GM19324 (cell line): ENCODE results near the gene IAPP.
"Not testable (repeated sequence)": the region's sequence is repeated elsewhere in the genome, so short reads cannot be mapped to it uniquely, and the experiment has no call there.

Source experiments
- ATAC-seq: cut with Tn5 transposase; IDR thresholded peaks from one replicate; pipeline ENCODE4 v1.9.1; 2021; ENCODE audit warnings: mild to moderate bottlenecking, moderate library complexity; ENCODE audit not compliant: unreplicated experiment, low FRiP score

The IAPP gene

GRCh38 chr12:21372602-21373001 is at the start of gene IAPP:
IAPP (plus strand) TSS chr12:21372902; CDS start chr12:21373352, 450 bp downstream.
- no peak for ATAC-seq

GRCh38 chr12:21323736-21324135 is 49.0 kb upstream of the IAPP start:
- no peak for ATAC-seq

- ATAC-seq: no peak
Observed at GRCh38 chr12:21324551-21324950, 48.2 kb upstream of the IAPP start.

GRCh38 chr12:21328578-21328977 is 44.1 kb upstream of the IAPP start:
- no peak for ATAC-seq

GRCh38 chr12:21330682-21331253 is 41.9 kb upstream of the IAPP start:
- ATAC-seq: no peak

- no peak for ATAC-seq
Observed at GRCh38 chr12:21334771-21335325, 37.9 kb upstream of the IAPP start, which contains the start of gene SLCO1A2. SLCO1A2 (minus strand) TSS chr12:21334917; CDS start chr12:21334647, 270 bp downstream.

GRCh38 chr12:21336656-21337055 is 36.0 kb upstream of the IAPP start:
- ATAC-seq: no peak

GRCh38 chr12:21337453-21337852 is 35.2 kb upstream of the IAPP start:
- no peak for ATAC-seq

- ATAC-seq: no peak
Observed at GRCh38 chr12:21337959-21338744, 34.5 kb upstream of the IAPP start.

GRCh38 chr12:21339921-21340320 is 32.8 kb upstream of the IAPP start:
- ATAC-seq: no peak

GRCh38 chr12:21340403-21340802 is 32.3 kb upstream of the IAPP start:
- no peak for ATAC-seq

GRCh38 chr12:21341769-21342168 is 30.9 kb upstream of the IAPP start:
- no peak for ATAC-seq

GRCh38 chr12:21343636-21344035 is 29.1 kb upstream of the IAPP start:
- no peak for ATAC-seq

- no peak for ATAC-seq
Observed at GRCh38 chr12:21346542-21347205, 26.0 kb upstream of the IAPP start.

- ATAC-seq: no peak
Observed at GRCh38 chr12:21350975-21351374, 21.7 kb upstream of the IAPP start.

GRCh38 chr12:21353487-21353886 is 19.2 kb upstream of the IAPP start:
- ATAC-seq: no peak

GRCh38 chr12:21353948-21354347 is 18.8 kb upstream of the IAPP start:
- no peak for ATAC-seq

- ATAC-seq: no peak
Observed at GRCh38 chr12:21354641-21355040, 18.1 kb upstream of the IAPP start.

- ATAC-seq: not testable (repeated sequence)
Observed at GRCh38 chr12:21360632-21361031, 12.1 kb upstream of the IAPP start.

GRCh38 chr12:21369141-21369980 is 3.3 kb upstream of the IAPP start:
- no peak for ATAC-seq
